ENCODE results near the gene RPL5.

Gene RPL5

DNA sequence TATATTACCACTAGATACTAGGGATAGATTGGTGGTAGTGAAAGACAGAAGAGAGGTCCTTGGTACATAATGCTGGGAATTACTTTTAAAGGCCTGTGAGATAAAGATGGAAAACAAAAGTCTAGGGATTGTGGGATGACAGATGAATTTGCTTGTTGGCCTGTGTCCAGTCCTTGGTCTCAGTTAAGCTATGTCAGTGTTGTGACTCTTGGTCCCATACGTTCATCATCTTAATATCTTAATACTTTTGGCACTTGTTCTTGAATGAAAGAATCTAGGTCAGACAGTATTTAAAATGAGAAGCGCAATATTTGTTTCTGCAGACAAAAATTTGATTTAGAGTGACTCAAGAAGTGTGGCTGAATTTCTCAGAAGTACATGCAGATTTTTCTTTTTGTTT lies 7.6 kb downstream of the RPL5 start:
- TF ChIP-seq, protein P1, sequence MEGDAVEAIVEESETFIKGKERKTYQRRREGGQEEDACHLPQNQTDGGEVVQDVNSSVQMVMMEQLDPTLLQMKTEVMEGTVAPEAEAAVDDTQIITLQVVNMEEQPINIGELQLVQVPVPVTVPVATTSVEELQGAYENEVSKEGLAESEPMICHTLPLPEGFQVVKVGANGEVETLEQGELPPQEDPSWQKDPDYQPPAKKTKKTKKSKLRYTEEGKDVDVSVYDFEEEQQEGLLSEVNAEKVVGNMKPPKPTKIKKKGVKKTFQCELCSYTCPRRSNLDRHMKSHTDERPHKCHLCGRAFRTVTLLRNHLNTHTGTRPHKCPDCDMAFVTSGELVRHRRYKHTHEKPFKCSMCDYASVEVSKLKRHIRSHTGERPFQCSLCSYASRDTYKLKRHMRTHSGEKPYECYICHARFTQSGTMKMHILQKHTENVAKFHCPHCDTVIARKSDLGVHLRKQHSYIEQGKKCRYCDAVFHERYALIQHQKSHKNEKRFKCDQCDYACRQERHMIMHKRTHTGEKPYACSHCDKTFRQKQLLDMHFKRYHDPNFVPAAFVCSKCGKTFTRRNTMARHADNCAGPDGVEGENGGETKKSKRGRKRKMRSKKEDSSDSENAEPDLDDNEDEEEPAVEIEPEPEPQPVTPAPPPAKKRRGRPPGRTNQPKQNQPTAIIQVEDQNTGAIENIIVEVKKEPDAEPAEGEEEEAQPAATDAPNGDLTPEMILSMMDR (IDR thresholded peaks at IDR 0.05) = no peak

DNA sequence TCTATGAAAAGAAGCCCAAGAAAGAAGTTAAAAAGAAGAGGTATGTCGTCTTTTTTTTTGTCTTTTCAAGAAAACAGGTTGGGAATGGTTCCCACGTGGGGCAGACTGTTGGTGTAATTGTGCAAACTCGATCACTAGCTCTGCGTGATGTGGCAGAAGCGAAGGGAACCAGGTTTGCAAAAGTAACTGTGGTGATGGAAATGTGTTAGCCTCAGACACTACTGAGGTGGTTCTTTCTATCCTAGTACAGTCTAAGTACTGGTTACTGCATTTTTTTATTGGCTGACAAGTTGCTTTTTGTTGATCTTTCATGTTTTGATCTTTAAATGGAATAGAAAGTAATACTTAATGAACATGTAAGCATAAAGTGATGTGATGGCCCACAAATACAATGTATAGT lies 8.8 kb downstream of the RPL5 start:
- TF ChIP-seq, protein P1 (IDR thresholded peaks at IDR 0.05) = no peak

DNA sequence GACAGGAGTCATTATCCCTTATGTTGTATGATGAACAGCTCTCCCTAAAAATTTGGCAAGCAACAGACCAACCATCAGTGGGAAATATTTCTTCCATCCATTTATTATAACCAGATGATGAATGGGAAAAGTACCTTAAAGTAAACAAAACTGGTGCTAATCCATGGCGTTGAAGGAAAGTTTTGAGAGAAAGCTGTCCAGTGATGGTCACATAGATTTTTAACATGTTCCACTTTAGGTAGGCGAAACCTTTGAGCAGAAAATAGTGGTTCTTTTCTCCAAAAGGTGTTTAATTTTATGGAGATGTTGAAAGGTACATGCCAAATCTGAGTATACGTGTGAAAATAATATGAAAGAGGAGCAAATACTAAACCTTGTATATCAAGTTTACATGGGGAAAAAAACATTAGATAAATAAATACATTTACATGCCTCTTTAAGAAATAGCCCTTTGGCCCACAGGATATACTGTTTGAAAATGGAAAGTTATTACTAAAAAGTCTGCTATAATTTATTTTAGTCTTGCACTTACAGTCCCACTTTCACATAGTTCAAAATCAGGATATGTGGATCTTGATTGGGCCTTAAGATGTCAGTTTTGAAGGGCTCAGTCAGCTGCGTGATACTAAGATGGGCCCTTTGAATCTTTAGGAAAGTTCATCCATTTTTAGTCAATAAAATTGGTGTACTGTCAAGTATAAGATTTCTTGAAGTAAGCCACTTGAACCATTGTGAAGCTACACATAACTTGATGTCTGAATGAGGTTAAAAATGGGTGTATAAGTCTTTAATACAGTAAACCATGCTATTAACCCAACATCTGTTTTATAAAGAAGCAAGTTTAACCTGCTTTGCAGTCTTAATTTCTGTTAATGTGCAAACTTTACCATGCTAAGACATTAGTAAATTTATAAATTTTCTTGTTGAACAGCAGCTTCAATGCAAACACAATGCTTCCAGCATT lies 10.5 kb downstream of the RPL5 start:
- TF ChIP-seq, protein P1 (IDR thresholded peaks at IDR 0.05) = no peak

DNA sequence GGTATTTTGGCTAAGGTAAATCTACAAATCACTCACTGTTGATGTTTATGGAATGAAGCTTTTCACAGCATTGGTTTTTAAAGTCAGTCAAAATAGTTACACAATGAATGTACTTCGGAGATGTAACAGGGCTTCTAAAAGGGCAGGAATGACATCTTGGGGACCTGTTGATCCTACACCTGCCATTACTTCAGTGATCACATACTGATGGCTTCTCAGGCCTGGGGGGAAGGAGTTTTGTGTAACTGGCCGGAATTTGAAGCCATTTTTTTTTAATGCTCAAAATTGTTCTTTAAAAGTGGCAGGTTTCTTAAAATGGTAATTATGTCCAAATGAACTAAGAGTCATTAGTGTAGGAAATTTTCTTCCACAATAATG lies 11.2 kb downstream of the RPL5 start:
- TF ChIP-seq, protein P1 (IDR thresholded peaks at IDR 0.05) = no peak

DNA sequence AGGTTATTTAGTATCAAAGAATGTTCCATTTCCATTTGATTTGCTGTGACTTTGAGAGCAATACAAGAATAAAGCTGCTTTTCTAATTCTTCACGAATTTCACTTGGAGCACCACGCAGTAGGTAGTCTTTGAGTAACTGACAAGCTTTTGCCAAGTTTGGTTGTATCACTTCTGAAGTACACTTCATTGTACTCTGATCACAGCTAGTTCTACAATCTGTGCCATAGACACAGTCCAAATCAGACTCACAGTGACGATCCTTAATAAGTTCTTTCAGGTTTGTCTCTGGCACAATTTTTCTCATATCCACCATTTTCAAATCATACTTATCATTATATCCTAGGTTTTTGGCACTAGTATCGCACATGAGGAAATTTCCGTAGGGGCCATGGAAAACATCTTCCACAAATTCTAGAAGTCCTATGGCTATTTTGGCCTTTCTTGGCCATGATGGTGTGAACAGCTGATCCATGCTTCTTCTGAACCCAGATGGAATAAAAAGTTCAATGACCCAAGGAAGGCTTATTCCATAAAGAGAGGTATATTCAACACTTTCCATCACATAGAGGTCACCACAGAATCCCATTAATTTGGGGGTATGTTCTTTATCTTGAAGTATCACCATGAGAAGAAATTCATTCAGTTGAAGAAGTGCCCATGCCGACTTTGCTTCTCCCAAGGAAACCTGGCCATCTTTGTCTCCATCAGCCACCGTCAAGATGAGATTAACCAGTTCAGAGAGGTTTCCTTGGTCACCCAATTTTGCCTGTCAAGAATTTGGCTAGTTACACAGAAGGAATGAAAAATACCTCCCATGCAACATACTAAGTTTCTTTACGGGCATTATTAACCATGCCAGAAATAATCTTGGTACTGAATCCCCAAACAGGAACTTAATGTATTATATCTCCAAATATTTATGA lies 11.9 kb downstream of the RPL5 start:
- TF ChIP-seq, protein P1 (IDR thresholded peaks at IDR 0.05) = no peak

DNA sequence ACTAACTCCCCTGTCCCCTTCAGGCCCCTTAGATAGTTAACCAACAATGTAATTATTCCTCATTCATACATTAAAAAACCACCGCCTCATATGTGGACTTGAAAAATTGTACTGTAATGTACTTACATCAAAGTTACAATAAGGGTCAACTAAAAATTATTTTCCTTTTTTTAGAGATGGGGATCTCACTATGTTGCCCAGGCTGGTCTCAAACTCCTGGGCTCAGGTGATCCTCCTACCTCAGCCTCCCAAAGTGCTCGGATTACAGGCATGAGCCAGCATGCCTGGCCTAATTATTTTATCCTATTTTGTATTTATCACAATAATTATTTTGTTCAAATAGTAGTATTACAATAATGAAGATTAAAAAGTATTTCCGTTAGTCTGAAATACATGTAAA lies 12.6 kb downstream of the RPL5 start:
- TF ChIP-seq, protein P1 (IDR thresholded peaks at IDR 0.05) = no peak

DNA sequence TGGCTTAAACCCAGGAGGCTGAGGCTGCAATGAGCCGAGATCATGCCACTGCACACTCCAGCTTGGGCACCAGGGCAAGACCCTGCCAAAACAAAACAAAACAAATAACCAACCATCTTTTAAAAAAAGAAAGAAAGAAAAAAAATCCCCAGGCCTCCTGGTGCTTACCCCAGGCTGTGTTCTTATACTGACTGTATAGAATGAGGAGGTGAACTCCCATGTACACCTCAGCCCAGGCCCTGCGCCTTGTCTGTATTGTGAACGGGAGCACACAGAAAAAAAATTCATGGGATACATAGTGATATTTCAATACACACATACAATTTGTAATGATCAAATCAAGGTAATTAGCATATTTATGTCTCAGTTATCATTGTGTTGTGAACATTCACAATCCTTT lies 14.1 kb downstream of the RPL5 start:
- TF ChIP-seq, protein P1 (IDR thresholded peaks at IDR 0.05) = no peak
